ENCODE measurements around the gene ADAT3. TPM values are rescaled to one million over a fixed set of nuclear protein-coding genes. Genes with fewer than 3 reads are reported as not detected.
A peak's percentile ranks its signal among the peaks of the same experiment; 100 is the strongest.

The ADAT3 gene
- total RNA-seq, 1 donor from 2014 or later: 5.5 TPM

- peak; percentile 19 for ATAC-seq
These were observed 9.7 kb downstream of the ADAT3 start for GRCh38 chr19:1914826-1915341.

GRCh38 chr19:1917146-1917545, 11.9 kb downstream of the ADAT3 start:
- no peak for ATAC-seq

GRCh38 chr19:1917926-1918325, 12.7 kb downstream of the ADAT3 start:
- ATAC-seq: no peak

GRCh38 chr19:1918975-1919374, 13.8 kb downstream of the ADAT3 start:
- no peak for ATAC-seq

- ATAC-seq: no peak
These were observed 15.4 kb downstream of the ADAT3 start for GRCh38 chr19:1920644-1921043.

GRCh38 chr19:1921326-1921725, 16.1 kb downstream of the ADAT3 start:
- ATAC-seq: no peak

GRCh38 chr19:1921825-1922224, 16.6 kb downstream of the ADAT3 start:
- ATAC-seq: no peak

- ATAC-seq: no peak
These were observed 17.6 kb downstream of the ADAT3 start for GRCh38 chr19:1922803-1923202.

GRCh38 chr19:1923319-1923718, 18.1 kb downstream of the ADAT3 start:
- ATAC-seq: peak; percentile 5

GRCh38 chr19:1924320-1924961, 19.2 kb downstream of the ADAT3 start:
- ATAC-seq: no peak

GRCh38 chr19:1925544-1925943, 20.3 kb downstream of the ADAT3 start:
- ATAC-seq: no peak

GRCh38 chr19:1929021-1929742, 24.0 kb downstream of the ADAT3 start:
- ATAC-seq: peak; percentile 78

GRCh38 chr19:1931445-1931844, 26.2 kb downstream of the ADAT3 start:
- no peak for ATAC-seq

- no peak for ATAC-seq
These were observed 27.2 kb downstream of the ADAT3 start for GRCh38 chr19:1932395-1932794.

GRCh38 chr19:1933244-1933643, 28.0 kb downstream of the ADAT3 start:
- ATAC-seq: no peak

GRCh38 chr19:1933942-1934341, 28.7 kb downstream of the ADAT3 start:
- no peak for ATAC-seq

GRCh38 chr19:1935484-1936208, 30.4 kb downstream of the ADAT3 start:
- ATAC-seq: peak; percentile 35

GRCh38 chr19:1936430-1936829, 31.2 kb downstream of the ADAT3 start:
- ATAC-seq: no peak

- no peak for ATAC-seq
These were observed 31.9 kb downstream of the ADAT3 start for GRCh38 chr19:1936916-1937610.

GRCh38 chr19:1938071-1938470, 32.9 kb downstream of the ADAT3 start:
- no peak for ATAC-seq

GRCh38 chr19:1941146-1942077, 36.2 kb downstream of the ADAT3 start, which contains the start of gene CSNK1G2:
TSS of gene CSNK1G2 (plus strand) at chr19:1941172. CDS start at chr19:1969773, 28,601 bp downstream.
- ATAC-seq: peak; percentile 0
